SIG-M5 treated with dmso at 0.1 percent for 504 hours (cell line): ENCODE measurements around the gene FKBP1A.
"Not testable (repeated sequence)": the region's sequence is repeated elsewhere in the genome, so short reads cannot be mapped to it uniquely, and the experiment has no call there.

ENCODE experiments used
- DNase-seq: peaks from one replicate; lab custom pipeline; 2025; ENCODE audit not compliant: unreplicated experiment; lab: John Stamatoyannopoulos, UW

The FKBP1A gene

DNA sequence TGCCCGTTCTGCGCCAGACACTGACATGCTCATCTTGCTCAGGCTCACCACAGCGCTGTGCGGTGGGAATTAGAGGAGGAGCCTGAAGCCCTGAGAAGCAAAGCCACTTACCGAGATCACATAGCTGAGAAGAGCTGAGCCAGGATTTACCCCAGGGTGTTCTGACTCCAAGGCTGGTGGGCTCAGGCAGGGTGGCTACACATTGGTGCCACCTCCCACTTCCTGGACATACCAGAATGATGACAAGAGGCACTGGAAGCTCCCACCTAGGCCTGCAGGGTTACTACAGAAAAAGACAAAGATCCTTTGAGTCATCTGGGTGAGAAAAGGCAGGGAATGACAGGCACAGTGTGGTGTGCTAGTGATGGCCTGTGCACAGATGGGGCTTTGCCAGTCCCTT is 24.4 kb upstream of the FKBP1A start:
- no peak for DNase-seq

DNA sequence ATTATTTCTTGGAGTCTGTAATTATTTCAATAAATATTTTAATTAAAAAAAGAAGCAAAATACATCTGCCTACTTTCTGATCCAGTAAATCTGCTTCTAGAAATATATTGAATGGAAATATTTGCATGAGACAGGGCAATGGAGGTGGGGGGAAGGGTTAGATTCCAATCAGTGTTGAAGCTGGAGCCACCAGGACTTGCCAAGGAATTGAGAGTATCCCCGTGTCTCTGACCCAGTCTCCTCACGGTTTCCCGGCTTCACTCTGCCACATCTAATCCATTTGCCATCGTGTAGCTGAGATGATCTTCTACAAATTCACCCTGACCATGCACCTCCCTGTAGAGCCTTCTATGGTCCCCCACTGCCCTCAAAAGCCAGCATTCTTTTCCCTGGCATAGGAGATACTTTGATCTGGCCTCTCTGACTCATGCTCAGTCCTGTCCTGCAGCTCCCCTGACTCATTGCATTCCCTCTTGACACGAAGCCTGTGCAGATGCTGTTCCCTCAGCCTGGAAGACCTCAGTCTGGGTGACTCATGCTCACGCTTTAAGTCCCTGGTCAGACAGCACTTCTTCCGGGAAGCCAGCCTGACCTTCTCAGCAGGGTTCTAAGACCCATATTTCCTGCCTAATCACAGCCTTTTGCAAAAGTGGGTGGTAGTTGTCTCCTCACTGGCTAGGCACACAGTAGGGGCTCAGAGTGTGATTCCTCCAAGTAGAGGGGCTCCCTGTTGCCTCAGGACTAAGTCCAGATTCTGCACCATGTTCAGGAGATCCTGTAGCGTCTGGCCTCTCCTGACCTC is 23.0 kb upstream of the FKBP1A start:
- peak; percentile 45 for DNase-seq

DNA sequence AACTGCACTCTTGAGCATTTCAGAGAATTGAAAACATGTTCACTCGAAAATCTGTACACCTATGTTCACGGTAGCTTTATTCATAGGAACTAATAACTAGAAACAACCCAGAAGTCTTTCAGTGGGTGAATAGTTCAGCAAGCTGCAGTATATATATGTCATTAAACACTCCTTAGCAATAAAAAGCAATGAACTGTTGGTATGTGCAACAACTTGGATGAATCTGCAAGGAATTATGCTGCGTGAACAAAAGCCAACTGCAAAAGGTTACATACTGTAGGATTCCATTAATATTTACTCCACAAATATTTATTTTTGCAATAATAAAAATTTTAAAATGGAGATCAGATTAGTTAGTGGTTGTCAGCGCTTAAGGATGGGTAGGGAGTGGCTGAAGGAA is 22.1 kb upstream of the FKBP1A start:
- DNase-seq: no peak

DNA sequence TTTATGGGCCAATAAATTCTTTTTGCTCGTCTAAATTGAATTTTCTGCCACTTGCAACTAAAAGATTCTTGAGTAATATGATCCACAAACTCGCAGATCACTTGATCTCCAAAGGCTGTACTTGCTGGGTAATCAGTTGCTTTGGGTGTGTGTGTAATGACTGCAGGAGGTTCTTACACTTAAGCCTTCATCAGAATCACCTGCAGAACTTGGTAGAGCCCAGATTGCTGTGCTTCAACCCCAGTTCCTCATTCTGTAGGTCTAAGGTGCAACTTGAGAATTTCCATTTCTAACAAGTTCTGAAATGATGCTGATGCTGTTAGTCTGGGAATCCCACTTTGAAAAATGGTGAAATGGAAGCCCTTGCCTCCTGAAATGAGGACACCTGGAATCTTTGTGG is 12.9 kb upstream of the FKBP1A start:
- no peak for DNase-seq

DNA sequence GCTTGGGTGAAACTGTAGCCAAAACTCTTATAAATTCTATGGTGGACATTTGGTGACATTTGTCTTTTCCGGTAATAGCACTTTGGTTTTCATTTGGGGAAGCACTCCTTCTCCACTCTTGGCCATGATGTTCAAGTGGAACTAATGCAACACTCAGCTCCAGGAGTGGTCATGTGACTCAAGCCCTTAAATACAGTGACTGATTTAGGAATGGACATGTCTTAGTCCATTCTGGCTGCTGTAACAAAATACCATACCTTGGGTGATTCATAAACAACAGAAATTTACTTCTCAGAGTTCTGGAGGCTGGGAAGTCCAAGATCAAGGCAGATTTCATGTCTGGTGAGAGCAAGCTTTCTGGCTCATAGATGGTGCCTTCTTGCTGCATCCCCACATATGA is 10.8 kb upstream of the FKBP1A start:
- no peak for DNase-seq

DNA sequence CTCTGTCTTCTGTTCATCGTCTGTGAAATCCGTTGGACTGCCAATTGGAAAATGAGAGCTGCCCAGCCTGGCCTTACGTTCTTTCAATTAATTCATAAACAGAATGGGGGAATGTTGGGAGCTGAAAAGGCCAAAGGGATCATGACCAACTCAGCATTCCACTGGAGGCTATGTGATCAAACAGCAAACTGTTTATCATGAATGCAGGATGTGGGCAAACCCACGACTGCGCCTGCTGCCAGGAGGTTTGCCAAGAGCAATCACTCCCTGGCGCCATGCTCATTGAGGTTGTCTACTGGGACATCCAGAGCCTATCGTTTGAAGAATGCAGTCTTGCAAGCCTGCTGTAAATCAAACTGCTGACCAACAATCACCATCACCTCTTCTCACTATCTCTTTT is 9.3 kb upstream of the FKBP1A start:
- no peak for DNase-seq

DNA sequence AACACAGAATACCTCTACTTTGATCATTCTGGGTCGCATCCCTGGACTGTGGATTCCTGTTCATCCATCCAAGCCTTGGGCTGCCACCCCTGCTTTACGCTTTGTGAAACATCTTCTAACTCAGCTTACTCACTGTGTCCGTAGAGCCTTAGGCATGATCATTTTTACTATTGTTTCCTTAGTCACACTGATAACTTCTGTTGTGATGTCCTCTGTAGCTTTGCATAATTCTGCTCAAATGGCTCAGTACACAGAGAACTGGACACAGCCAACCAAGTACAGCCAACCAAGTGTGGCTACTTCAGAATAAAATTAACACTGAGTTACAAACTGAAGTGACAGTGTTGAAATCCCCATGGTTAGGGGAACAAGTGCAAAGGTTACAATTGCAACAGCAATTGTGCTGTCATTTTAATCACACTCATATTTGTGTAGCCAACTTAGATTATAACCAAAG is 8.6 kb upstream of the FKBP1A start:
- DNase-seq: no peak

DNA sequence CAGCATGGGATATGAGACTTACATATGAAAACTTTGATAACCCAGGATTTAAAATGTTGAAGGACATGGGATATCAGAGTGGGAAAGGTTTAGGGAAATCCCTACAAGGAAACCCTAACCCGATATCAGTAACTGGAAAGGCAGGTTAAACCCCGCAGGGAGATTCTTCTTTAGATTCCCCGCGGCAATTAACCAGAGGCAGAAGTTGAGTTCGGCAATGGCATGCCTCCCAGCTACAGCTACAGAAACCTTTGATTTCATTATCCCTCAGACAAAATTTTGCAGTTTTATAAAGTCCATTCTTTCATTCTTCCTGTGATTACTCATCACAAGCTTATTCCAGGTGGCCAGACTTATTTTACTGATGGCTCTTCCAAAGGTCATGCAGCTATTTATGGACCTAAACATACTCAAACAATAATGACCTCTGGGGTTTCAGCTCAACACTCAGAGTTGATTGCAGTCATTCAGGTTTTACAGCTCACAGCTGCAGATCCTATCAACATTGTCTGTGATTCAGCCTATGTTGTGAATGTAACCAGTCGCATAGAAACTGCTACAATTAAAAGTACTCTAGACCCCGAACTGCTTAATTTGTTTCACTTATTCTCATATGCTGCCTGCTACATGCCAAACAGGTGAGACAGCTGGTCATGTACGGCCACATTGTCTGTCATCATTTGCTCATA is 7.0 kb upstream of the FKBP1A start:
- DNase-seq: peak; percentile 38

DNA sequence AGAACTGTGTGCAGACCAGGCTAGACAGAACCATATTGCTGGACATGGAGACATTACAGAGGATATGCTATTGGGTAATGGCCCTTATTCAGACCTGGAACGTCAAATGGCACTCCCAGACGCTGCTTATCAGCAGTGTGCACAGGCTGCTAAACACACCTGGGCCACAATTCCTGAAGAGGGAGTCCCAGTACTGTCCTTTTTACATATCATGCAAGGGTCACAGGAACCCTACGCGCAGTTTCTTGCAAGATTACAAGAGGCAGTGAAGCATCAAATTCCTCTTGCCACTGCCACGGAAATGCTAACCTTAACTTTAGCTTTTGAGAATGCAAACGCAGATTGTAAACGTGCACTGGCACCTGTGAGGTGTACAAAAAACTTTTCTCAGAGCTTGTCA is 5.3 kb upstream of the FKBP1A start:
- not testable (repeated sequence) for DNase-seq

DNA sequence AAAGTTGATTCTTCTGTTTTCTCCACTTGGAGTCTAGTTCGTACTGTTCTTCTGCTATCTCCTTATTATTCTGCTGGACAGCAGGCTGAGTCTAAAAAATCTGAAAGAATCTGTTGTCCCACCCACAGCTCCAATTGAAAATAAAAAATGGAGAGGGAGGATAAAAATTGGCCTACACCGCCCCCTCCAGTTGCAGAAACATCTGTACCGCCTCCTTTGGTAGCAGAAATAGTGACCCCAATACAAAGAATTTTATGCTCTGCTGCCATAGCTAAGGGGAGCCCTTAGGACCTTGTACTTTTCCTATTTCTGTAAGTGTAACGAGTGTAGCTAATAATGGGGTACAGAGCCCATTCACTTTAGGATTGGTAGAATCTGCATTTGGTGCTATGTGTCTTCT is 4.9 kb upstream of the FKBP1A start:
- DNase-seq: no peak

DNA sequence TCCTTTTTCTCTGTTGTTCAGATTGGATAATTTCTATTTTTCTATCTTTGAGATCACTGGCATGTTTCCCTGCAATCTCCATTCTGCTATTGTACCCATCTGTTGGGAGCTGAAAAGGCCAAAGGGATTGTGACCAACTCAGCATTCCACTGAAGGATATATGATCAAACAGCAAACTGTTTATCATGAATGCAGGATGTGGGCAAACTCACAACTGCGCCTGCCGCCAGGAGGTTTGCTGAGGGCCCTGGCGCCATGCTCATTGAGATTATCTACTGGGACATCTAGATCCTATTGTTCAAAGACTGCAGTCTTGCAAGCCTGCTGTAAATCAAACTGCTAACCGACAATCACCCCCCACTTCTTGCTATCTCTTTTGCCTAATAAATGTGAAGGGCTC is 3.8 kb upstream of the FKBP1A start:
- DNase-seq: no peak

DNA sequence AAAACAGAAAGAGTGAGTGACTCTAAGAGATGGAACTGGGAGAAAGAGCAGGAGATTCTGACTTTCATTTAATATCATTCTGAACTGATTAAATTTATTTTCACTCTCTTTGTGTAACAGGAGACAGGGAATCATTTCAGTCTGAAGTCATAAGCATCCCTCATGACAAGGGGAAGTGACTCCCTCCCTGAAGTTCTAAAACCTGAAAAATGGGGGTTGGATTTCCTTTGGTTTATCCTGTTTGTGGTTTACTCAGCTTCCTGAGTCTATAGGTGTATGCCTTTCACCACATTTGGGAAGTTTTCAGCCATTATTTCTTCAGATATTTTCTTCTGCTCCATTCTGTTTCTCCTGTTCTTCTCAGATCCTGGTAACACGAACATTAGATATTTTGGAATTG is 3.4 kb upstream of the FKBP1A start:
- DNase-seq: no peak

DNA sequence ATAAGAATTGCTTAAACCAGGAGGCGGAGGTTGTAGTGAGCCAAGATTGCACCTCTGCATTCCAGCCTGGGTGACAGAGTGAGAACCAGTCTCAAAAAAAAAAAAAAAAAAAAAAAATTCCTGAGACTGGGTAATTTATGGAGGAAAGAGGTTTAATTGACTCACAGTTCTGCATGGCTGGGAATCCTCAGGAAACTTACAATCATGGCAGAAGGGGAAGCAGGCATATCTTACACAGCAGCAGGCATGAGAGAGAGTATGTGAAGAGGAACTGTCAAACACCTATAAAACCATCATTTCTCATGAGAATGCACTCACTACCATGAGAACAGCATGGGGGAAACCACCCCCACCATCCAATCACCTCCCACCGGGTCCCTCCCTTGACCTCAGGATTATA is 1.8 kb upstream of the FKBP1A start:
- no peak for DNase-seq

DNA sequence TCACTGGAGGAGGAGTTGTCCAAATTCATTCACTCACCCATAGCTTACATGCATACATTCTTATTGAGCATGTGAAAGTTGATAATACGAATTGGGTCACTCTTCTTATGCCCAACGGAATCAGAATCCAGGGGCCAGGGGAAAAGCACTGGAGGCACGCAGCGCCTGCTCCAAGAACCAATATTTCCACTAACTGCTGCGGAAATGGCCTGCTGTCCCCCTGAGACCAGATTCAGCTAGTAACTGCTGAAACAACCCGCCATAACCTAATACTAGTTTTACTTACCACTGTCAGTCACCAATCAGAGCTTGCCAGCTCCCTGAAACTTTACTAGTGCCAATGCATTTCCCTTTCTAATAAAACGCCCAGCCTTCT is 641 bp upstream of the FKBP1A start:
- no peak for DNase-seq

DNA sequence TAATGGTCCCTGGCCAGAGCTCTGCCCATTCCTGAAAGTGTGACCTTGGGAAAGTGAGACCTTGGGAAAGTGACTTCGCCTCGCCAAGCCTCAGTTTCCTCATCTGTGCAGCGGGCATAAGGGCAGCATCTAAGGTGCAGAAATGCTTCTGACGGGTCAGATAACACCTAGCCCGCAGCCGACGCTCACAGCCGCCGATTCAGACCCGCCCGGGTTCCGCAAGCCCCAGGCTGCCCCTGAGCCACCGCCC is 486 bp downstream of the FKBP1A start:
- DNase-seq: no peak

DNA sequence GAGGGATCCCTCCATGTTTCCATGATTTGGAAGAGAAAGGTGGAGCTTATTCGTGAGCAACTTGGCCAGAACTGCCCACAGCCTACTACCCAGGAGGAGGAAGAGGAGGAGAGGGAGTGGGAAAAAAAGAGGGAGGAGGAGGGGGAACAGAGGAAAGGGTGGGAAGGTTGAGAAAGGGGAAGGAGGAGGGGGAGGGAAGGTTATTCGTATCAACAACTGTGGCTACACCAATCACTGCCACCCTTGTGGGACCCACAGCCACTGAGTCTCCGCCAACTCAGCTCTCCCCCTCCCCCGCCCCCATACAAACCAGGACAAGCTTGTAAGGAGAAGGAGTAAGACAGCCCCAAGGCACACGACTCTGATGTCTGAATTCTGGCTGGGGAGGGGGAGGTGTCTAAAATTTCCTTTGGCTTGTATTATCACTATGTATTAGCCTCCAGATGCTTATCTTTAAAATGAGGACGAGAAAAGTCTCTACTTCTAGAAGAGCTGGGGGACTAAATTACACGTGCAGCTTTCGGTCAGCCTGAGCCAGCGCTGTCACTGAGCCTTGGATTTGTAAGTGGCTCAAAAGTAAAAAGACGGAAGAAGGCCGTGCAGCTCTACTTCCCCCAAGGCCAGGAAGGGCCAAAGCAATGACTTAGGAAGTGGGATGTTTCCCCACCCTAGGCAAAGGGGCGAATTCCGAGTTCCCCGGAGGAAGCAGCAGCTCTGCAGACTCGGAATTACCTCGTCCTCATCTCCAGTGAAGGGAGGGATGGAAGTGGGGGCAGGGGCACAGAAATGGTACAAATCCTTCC is 1.0 kb downstream of the FKBP1A start:
- DNase-seq: peak; percentile 61

DNA sequence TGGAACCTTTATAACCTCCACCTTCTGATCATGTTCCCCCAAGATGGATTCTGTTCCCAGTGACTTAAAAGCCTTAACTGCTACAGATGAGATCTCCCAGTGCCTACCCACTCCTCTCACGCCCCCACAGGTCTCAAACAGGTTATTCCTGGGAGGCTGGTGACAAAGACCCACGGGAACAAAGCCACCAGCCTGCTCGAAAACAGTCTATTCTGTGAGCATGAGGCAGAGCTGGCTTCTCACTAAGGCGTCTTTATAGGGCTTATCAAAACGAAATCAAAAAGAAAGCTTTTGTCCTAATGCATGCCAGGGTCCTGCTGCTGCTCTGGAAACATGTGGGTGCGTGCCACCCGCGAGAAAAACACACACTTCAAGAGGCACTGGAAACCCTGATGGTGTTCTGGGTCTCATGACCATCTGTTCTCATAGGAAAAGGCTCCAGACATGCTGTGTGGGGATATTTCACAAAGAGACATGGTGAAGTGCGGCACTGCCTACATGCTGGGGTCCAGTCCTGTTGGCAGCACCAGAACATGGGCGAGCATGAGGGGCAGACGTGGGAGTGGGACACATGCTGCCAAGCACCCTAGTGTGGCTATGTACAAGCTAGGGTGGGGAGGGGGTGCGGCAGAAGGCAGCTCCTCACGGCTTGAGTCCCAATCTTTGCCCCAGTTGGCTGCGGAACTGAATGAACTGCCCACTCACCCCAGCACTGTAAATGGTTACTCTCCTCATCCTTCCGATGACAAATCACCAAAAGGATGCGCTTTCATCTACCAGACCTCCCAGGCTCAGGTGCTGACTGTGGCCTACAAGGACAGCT is 2.1 kb downstream of the FKBP1A start:
- no peak for DNase-seq

DNA sequence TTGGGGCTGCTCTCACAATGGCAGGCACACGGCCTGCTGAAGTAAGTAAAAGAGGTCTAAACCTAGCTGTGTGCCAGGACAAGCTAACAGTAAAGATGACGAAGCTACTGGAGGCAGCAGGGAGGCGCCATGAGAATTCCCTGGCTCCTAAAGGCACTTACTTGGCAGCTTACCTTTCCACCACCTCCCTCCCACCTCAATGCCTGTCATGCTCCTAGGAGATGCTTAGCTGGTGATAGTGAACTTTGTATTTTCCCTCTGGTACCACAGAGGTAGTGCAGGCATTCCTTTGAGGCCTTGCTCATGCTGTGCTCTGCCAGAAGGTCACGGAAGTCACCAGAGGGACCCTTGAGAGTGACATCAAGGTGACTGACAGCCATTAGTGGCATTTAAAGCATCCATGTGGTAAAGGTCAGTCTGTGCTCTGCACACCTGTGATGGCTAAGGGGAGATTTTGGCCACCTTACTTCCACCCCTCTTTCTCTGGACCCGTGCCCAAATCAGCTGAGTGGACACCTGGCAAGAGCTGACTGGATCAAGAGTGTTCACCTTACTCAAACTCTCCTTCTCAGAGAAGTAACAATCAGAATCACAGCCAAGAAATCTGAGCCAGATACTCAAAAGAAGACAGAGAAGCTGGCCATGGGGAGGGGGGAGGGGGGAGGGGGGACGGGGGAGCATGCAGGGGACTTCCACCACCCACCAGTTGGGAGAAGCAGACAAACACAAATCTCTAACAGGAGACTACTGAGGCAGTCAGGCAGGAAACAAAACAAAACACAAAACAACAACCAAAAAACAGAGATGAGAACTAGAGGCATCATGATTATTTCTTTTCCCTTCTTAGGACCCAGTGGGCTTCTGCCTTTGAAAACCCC is 2.9 kb downstream of the FKBP1A start:
- no peak for DNase-seq

DNA sequence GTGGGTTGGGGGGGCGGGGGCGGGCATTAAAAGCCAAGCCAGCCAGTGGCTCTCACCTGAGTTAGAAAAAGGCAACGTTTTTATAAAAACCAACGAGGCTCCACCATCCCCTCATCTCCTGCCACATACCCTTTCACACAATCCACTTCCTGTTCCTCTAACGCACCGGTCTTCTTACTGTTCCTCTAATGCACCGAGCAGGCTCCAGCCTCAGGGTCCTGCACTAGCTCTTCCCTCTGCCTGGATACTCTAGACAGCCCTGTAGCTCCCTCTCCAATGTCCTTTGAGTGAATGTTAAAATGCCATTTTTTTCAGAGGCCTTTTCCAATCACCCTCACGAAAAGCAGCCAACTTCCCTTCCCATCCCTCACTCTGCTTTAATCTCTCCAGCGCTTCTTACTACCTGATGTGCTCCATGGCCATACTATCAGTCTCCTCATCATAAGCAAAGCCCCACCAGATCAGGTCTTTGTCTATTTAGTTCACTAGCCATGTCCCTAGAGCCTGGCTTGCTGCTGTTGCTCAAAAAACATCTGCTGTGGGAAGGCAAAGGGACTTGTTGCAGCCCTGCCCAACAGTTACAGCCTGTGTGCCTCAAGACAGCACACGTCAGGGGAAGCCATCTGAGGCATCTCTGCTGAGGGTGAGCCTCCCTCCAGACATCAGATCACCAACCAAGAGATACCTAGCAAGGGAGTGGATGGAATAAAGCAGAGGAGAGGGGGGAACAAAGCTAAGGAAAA is 3.9 kb downstream of the FKBP1A start:
- peak; percentile 76 for DNase-seq

DNA sequence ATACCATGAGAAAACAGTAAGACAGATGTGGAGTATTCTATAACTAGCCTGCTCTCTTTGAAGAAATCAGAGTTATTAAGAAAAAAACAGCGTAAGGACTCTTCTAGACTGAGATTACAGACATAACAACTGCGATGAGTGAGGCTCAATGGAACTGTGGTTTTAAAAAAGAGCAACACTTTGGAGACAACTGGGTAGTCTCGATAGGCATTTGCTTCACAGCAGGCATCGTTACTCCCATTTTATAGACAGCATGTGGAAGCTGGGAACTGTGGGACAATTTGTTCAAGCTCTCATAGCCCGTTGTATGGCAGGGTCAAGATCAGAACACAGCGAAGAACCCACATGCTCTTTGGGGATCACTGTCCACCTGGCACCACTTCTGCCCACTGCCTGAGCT is 4.6 kb downstream of the FKBP1A start:
- no peak for DNase-seq
